NCI-H2196 (cell line): ENCODE measurements around the gene DGKB.
A peak's percentile ranks its signal among the peaks of the same experiment; 100 is the strongest.

Source experiments
- DNase-seq: peaks from one replicate; lab custom pipeline; 2025; ENCODE audit not compliant: unreplicated experiment; lab: John Stamatoyannopoulos, UW

The DGKB gene

DNA sequence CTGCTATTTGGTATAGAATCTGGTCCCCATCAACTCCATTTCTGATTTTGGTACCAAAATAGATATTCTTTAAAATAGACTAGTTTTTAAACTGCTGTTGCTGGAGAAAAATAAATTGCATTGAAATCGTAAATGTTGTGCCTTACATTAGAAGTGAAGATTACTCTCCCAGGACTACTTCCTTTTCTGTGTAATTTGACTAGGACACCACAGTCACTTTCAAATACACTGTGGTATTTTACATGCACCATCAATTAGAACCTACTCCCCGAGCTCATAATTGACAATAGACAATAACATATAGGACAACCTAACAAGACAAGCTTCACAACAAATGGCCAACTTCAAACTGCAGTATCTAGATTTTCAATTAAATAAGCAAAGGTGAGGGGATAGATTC is 211.5 kb downstream of the DGKB start:
- no peak for DNase-seq

DNA sequence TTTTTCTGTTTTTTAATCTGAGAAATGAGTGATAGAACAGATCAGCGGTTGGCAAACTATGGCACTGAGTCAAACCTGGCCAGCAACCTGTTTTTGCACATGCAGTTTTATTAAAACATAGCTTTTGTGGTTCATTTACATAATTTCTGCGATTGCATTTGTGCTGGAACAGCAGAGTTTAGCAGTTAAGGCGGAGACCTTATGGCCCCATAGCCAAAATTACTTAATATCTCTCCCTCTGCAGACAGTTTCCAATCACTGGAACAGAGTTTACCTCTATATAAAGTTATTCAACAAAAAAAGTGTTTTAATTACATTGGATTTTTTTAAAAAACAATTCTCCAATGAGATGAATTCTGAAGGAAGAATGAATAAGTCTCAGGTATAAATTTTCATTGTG is 212.1 kb downstream of the DGKB start:
- no peak for DNase-seq

DNA sequence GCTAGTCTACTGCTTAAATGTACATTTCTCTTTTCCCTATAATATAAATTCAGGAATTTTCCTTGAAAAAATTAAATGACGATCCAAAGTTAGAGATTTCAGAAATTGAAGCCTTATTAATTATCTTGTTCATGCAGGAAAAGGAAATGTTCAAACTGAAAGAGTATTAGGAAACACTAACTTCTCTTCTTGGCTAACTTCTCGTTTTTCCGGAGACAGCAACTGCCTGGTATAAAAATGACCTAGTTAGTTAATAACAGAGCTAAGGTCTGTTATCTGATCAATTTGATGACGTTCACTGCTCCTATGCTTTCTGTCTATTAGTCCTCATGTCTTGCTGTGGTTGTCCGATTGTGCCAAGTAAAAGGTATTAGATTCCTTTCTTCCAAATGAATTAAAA is 212.5 kb downstream of the DGKB start:
- no peak for DNase-seq

DNA sequence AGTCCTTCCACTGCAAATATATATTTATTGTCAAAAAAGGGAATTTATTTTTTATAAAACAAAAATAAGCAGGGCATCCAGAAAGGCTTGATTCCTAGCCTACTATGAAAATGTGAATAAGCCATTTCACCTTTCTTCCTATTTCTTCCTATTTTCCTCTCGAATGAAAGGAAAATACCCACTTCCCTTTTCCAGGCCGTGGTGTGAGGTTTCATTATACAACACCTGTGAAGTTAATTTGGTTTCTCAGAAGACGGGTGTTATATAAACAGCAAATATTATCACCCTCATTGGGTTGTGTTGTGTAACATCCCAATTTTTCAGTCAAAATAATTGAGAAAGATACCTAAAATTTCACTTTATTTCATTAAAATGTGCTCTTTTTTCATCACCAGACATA is 214.3 kb downstream of the DGKB start:
- no peak for DNase-seq

DNA sequence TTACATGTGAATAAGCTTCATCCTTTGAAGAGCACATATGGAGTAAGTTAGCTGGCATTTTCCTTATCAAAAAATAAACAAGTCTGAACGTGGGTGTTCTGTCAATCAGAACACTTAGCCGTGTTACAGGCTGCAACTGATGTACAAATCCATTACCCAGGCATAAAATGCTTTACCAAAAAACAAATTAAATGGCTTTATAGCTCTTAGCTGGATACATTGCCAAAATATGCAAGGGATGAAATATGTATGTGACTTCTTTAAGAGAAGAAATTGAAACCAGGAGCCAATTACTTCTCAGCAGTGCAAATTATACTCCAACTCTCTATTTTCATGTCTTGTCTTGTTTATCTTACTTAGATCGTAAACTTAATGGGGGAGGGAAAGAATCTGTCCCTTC is 214.8 kb downstream of the DGKB start:
- DNase-seq, result no peak

DNA sequence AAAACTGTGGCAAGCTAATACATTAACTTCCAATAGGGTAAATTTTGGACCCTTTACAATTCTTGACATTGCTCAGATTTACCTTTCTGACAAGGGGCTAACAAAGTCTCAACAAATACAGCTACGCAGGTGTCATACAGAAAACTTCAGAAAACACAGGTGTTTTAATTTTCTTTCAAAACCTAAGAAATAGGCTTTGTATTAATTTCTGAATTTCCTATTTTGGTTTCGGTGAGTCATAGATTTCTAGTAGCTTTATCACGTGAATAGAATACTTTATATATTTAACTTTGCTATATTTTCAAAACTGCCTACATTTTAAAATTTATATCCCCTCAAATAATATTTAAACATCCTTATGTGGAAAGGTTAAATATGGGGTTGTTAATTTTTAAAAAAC is 215.3 kb downstream of the DGKB start:
- DNase-seq, result no peak

DNA sequence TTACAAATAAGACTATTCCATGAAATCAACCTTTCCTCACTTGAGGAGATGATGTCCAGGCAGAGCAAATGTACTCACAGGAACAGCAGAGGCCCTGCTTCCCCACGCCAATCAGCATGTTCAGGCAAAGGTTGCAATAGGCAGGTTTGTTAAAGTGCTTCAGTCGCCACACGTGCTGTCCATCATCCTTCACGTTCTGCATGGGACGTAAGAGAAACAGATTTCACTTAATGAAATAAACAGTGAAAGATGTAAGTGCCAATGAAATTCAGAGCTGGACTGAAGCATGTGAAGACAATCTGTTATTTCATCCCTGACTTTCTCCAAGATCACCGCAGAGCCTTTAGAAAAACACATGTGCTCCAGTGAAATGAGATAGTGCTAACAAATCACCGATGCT is 217.4 kb downstream of the DGKB start:
- no peak for DNase-seq

DNA sequence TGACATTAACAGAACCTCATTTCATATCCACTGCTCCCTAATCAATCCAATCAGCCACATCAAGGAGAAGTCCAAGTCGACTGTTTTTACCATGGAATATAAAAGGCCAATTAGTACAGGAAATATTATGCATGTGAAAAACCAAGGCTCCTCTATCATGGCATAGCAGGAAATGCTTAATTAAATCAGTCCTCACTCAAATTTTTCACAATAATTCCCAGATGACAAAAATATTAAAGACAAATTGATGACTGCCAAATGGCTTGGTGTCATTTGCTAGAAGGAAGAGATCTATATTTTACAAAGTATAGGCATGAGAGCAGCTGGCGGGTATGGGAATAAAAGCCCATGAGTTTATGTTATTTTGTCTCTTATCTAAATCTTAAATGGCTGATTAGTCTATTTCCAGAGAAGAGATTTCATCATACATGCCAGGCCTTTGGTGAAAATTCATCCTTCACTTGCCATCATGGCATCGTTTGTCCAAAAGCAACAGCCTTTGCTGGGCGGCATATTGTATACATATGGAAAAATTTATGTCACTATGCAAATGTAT is 219.6 kb downstream of the DGKB start:
- DNase-seq, result no peak

DNA sequence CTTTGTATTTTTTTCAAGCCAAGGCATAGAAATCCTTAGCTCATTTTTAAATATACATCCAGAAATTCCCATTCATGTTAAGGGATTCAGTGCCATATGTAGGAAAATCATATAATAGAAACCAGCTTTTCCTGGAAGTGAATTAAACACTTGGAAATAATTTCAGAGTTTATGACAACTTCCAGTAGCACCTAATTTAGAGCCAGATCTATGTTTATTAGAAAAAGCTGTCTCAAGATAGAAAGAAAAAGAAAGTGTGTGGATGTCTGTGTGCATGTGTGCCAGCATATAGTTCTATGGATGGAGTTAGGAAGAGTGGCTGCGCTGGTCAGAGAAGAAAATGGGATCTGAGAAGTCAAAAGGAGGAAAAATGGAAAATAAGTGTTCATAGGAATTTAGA is 225.7 kb downstream of the DGKB start:
- DNase-seq, result no peak

DNA sequence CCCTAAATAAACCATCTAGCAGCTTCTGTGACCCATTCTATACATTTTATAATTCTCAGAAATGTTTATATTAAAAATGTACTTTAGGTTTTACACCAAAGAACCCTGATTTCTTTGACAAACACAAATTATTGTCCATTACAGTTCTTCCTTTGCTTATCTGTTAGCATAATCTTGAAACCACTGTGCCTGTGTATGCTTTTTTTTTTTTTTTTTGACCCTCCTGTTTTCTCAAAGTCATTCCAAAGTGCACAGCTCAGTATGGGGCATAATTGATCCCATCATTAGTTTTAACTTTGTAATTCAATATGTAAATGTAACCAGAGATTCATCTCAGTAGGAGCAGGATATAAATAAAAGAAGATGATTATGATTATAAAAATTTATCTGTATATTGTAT is 229.3 kb downstream of the DGKB start:
- no peak for DNase-seq

DNA sequence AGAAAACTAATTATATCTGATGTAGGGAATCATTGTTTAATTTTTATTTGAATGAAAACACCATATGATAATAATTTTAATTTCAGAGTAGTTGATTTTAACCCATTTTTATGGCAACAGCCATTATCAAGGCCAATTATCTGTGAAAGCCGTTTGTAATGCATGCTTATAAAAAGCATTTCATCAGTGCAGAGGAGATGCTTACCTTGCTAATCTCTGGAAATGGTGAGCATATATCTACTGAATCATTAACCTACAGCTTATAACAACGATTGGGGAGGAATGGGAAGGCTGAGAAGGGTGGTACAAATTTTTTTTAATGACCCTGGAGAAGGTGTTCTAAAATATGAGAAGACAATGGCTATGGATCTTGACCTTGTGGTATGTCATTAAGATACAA is 235.6 kb downstream of the DGKB start:
- no peak for DNase-seq

DNA sequence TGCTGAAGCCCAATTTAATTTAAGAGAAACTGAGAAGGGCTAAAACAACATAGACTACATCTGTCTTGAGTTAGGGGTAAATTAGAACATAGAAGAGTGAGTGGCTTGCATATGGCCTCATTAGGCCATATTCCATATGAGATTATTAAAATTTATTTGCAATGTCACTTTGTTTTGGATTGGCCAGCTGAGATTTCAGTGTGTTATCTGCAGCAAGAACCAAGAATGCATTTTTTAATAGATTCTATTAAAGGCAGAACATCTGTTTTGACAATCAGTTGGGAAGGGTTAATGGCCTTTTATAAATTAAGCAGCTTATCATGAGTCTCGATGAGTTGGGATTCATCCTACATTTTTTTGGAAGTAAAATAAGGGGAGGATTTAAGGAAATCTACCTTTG is 236.2 kb downstream of the DGKB start:
- no peak for DNase-seq

DNA sequence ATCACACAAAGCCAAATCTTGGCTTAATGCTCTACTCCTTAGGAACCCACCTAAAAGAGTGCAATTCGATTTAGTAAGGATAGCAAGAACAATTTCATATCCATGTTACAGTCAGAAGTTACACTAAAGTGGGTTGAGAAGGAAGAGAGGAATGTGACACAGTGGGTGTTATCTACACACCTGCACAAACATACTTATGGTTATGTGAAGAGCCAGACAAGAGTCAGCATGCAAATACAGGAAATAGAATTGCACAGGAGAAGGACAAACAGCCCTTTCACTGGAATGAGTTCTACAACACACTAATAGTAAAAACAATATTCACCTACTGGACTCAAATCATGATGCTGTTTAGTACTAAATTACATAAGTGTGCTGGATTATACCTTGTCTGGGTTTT is 262.8 kb downstream of the DGKB start:
- DNase-seq, result peak; percentile 46

DNA sequence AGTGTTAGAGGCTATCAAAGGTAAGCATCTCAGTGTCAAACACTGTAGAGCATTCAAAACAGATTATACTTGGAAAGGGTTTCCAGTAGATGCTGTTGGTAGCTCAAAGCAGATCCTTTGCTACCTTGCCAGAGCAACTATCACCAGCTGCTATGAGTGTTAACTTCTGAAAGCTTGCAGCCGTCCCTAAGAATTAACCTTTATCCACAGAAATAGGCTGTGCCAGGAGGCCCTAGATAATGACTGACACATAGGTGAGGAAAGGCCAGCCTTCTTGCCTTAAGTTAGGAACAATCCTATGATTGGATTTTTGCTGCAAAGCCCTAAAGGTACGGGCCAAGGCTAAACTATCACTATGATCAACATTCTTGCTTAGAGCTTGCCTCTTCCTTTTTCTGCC is 263.2 kb downstream of the DGKB start:
- DNase-seq, result no peak

DNA sequence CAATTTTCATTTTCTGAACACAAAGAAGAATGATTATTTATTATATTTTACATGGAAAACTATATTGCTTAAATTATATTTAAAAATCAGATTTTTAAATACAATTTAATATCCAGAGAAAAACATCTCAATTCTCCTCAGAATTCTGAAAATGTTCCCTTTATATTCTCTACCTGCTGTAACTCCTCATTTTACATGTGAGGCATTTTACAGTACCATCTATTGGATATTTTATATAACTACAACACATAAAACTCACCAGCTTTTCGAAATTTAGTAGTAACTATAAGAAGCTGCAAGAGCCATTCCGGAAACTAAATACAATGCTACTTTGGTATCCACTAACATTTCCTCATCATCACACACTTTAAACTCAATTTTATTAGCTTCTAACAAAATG is 264.6 kb downstream of the DGKB start:
- no peak for DNase-seq

DNA sequence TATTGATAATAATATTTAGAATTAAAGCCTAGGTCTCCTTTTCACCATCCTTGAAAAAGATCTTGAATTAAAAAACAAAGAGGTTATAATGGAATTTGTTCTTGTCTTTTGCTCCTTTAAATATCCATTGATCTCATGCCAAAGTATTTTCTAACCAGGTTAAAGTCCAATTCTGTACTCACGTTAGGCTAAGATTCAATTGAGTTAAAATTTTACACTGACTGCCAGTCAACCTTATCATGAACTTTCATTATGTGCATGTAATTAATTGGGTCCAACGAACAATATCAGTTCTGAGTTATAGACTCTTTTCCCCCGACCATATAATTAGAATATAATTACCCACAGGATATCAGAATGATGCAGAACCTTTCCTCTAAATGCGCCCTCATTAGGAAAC is 266.6 kb downstream of the DGKB start:
- DNase-seq, result no peak

DNA sequence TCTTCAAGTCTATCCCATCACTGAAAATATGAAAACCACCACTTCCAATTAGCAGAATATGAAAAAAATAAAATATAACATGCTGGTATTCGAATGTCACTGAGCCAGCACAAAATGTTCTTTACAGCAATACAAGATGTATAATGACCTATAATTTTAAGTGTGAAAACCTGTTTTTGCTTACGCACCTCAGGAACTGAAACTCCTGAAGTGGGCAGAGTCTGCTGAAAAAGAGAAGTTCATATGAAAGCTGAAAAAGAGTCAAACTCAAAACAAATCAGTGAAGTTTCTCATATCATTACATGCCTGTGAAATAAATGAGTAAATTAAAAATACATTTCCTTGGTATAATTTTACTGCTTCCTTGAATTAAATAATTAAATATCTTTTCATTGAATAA is 272.5 kb downstream of the DGKB start:
- no peak for DNase-seq

DNA sequence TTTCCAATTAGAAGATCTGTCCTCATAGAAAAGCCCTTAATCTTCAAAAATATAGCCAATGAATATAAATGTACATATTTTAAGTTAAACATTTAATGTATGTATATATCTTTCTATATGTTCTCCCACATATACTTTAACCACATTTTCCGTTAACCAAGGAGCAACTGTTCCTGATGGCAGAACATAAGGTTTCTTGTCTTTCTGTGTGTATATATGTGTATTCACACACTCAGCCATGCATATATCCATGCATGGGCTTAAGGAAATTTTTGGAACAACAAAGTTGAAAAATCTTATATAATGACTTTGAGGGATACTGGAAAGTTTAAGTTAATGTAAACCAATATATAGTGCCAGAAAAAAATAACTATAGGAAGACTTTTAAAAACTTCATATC is 274.0 kb downstream of the DGKB start:
- no peak for DNase-seq

DNA sequence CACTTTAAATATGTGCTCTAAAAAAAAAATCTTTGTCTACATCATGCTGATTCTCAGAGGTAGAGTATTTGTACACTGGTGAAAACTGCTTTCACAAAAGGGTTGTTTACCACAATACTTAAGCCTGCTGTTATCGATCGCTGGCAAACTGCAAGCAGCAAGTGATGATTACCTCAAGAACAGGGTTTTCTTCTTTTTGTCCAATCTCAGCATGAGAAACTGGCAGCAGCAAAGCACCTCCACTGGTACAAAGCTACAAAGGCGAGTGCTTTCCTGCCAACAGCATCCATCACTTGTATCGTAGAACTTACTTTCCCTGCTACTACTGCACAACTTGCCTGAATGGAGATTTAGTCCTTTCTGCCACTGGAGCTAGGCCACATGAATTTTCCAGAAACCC is 276.5 kb downstream of the DGKB start:
- DNase-seq, result no peak

DNA sequence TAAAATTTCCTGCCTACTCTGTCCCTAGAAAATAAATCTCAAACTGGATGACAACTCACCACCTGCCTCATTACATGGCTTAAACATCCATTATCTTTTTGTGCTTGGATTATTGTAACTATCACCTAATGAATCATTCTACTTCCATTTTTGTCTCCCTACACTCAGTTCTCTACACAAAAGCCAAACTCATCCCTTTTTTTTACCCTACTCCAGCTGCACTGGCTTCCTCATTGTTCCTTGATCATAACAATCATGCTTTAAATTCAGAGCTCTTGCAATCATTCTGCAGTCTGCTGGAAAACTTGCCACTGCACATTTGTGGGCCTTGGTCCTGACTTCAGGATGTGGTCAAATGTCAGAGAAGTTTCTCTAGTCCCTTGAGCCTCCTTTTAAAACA is 280.0 kb downstream of the DGKB start:
- DNase-seq, result no peak

DNA sequence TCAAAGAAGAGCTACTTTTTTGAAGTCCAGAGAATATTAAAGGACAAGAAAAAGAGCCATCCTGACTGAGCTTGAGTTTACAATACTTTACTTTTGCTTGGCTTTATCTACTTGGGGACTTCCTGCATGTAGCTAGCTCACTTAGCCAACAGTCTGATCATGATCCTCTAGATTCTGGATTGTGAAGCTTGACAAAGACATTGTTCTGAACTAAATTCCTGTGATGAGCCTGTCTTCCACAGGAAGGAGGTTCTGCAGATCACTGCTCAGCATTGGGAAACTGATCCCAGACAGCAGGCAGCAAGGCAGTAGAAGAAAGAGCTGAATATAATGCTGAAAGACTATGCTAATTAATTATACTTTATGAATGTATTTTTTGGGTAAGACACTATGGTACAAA is 296.4 kb downstream of the DGKB start:
- DNase-seq, result no peak

DNA sequence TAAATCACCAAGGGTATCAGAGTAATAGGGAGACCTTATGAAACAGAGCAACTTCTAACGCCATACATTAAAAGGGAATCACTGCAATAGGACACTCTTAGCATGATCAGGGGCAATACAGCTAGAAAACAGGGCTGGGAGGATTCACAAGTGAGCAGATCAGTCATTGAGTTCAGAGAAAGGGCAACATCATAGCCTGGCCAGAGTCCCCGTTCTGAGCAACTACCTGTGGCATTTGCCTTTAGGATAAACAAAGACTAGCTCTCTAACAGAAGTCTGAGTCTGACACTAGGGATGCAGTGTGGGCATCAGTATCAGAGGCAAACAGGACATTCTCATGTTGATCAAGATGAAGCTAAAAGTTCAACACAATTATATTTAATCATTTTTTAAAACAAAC is 297.9 kb downstream of the DGKB start:
- no peak for DNase-seq

DNA sequence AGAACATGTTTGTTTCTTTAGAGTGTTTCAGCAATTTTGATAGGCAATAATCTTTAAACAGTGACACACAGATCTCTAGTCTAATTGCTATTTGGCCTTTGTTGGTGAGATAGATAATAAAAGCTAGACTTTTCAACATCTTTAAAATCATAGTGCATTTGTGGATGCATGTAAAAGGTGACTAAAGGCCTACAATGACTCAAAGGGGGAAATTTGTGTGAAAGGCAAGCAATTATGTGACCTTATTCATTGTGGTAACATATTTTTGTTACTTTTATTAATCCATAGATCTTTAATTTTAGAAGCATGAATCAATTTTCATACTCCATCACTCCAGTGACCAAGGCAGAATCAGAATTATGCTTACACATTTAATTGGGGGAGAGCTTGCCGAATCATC is 299.7 kb downstream of the DGKB start:
- no peak for DNase-seq

DNA sequence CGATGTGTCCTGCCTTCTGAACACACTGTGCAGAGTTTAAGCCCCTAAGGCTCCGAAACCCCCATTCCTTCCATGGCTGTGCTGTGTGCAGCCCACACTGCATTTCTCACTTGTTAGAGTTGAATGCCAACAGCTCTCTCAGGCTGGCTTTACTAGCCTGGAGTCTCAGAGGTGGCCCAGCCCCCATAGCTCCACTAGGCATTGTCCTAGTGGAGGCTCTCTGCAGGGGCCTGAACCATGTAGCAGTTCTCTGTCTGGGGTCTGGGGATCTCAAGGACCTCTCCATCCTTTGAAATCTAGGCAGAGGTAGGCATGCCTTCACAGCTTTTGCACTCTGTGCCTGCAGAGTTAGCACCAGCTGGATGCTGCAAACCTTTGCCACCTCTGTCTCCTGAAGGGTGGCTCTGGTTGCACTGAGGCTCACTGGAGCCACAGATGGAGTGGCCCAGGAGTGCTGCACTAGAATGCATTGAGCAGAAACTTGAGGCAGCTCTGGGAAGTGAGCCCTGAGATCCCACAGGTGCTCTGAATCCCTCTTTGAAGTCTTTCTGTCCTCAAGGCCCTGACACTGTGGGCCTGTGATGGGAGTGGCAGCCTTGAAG is 301.7 kb downstream of the DGKB start:
- DNase-seq, result no peak
